GM18858 (cell line): ENCODE measurements around the gene FAM193B.
"Not testable (repeated sequence)": the region's sequence is repeated elsewhere in the genome, so short reads cannot be mapped to it uniquely, and the experiment has no call there.

ENCODE experiments used
- ATAC-seq: cut with Tn5 transposase; IDR thresholded peaks from one replicate; pipeline ENCODE4 v1.9.1; 2021; ENCODE audit not compliant: unreplicated experiment

FAM193B gene

GRCh38 chr5:177538876-177539275, 15.5 kb downstream of the FAM193B start:
- no peak for ATAC-seq

- no peak for ATAC-seq
Observed at GRCh38 chr5:177537389-177538361, 16.7 kb downstream of the FAM193B start.

GRCh38 chr5:177536386-177536785, 18.0 kb downstream of the FAM193B start:
- no peak for ATAC-seq

- ATAC-seq: no peak
Observed at GRCh38 chr5:177535125-177535524, 19.2 kb downstream of the FAM193B start.

- not testable (repeated sequence) for ATAC-seq
Observed at GRCh38 chr5:177534433-177534832, 19.9 kb downstream of the FAM193B start.

- no peak for ATAC-seq
Observed at GRCh38 chr5:177531209-177531940, 23.0 kb downstream of the FAM193B start.

GRCh38 chr5:177530638-177531037, 23.7 kb downstream of the FAM193B start:
- no peak for ATAC-seq

- ATAC-seq: no peak
Observed at GRCh38 chr5:177529247-177530203, 24.8 kb downstream of the FAM193B start.

GRCh38 chr5:177528631-177529030, 25.7 kb downstream of the FAM193B start:
- ATAC-seq: no peak

- ATAC-seq: no peak
Observed at GRCh38 chr5:177527595-177527994, 26.8 kb downstream of the FAM193B start.

- ATAC-seq: no peak
Observed at GRCh38 chr5:177526791-177527190, 27.6 kb downstream of the FAM193B start.

- no peak for ATAC-seq
Observed at GRCh38 chr5:177526191-177526590, 28.2 kb downstream of the FAM193B start.

GRCh38 chr5:177524941-177525655, 29.3 kb downstream of the FAM193B start:
- ATAC-seq: no peak

GRCh38 chr5:177524539-177524900, 29.8 kb downstream of the FAM193B start:
- no peak for ATAC-seq

GRCh38 chr5:177523711-177524538, 30.4 kb downstream of the FAM193B start:
- no peak for ATAC-seq

GRCh38 chr5:177520916-177521513, 33.3 kb downstream of the FAM193B start:
- no peak for ATAC-seq

- no peak for ATAC-seq
Observed at GRCh38 chr5:177520271-177520670, 34.1 kb downstream of the FAM193B start.

GRCh38 chr5:177519463-177520235, 34.7 kb downstream of the FAM193B start:
- no peak for ATAC-seq
